ENCODE data around the gene TFDP1. TPM values are rescaled to one million over a fixed set of nuclear protein-coding genes. Genes with fewer than 3 reads are reported as not detected.
A peak's percentile ranks its signal among the peaks of the same experiment; 100 is the strongest.

TFDP1 gene
- total RNA-seq, 1 experiment from 2014 or later, result 31.4 TPM

DNA sequence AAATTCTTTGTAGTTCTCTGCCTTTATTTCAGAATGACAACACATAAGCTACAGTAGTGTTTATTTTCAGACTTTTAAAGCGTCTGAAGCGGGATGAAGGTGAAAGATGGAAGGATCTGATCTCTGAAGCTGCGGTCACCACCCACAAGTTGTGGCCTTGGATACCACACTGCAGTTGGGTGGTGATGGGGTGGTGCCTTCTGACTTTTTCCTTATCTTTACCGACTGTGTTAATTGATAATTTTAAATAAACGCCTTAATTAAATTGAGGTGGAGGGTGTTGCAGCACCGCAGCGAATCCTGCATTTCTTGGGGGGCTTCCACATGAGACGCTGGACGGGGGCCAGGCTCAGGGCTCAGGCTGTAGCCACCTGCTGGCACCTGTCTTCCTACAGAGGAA is 1.3 kb downstream of the TFDP1 start:
- Mint-ChIP-seq H3K27me3 (ENCODE audit: unreplicated experiment) (no peaks in the 10 kb centered on the region), H3K4me3 (ENCODE audit: low read depth, unreplicated experiment) (peak overlapping the region; percentile 37), H3K9me3 (ENCODE audit: low read depth, unreplicated experiment) (peaks cover 7% of the 10 kb centered on the region), H3K36me3 (ENCODE audit: insufficient read depth, unreplicated experiment) (peaks cover 13% of the 10 kb centered on the region), H3K27ac (ENCODE audit: unreplicated experiment) (no peak overlapping the region), H3K4me1 (ENCODE audit: low read depth, unreplicated experiment) (no peaks in the 10 kb centered on the region)
- CTCF ChIA-PET, result no interaction called here
- DNase-seq, result no peak
- intact Hi-C loops (cut with micrococcal nuclease; ENCODE audit: unreplicated experiment), result no loop called here
- TF ChIP-seq, protein P1, sequence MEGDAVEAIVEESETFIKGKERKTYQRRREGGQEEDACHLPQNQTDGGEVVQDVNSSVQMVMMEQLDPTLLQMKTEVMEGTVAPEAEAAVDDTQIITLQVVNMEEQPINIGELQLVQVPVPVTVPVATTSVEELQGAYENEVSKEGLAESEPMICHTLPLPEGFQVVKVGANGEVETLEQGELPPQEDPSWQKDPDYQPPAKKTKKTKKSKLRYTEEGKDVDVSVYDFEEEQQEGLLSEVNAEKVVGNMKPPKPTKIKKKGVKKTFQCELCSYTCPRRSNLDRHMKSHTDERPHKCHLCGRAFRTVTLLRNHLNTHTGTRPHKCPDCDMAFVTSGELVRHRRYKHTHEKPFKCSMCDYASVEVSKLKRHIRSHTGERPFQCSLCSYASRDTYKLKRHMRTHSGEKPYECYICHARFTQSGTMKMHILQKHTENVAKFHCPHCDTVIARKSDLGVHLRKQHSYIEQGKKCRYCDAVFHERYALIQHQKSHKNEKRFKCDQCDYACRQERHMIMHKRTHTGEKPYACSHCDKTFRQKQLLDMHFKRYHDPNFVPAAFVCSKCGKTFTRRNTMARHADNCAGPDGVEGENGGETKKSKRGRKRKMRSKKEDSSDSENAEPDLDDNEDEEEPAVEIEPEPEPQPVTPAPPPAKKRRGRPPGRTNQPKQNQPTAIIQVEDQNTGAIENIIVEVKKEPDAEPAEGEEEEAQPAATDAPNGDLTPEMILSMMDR (IDR thresholded peaks at IDR 0.05; ENCODE audit: unreplicated experiment), result no peak
- TSS peak; percentile 91 for BruUV-seq (replicated peaks)

DNA sequence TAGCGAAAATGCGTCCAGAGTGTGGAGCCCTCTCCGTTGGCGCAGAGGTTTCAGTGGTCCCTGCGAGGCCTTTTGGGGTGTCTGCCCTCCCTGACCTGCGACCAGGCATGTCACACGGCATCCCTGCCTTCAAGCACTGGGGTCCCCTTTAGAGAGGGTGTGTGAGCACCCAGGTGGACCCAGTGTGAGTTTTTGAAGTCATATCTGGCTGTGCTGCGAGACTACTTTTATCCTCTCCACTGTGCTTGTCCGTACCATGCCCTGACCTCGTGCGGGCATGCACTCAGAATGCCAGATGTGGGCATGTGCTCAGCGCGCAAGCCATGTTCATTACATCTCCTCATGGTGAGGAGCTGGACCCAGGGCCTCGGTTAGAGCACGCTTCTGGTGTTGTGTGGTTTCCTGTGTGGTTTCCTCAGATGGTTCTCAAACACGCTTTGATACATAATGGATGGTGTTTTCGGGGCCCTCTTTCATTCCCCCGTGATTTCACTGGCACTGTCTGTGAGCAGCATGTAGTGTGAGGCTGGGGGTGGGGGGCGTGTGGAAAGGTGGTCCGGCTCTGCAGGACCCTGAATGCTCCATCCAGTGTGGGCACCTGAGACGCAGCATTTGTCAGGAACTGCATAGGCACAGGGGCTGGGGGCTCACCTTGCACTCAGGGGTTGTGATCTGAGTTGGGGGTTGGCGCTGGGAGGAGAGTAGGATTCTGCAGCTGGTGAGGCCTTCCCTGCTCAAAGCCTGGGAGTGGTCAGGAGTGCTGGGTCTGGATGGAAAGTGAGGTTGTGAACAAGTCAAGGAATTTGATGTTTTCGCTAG is 2.3 kb downstream of the TFDP1 start:
- BruUV-seq (replicated peaks), result no TSS peak
- Mint-ChIP-seq H3K9me3 (ENCODE audit: low read depth, unreplicated experiment) (peaks cover 7% of the 10 kb centered on the region), H3K27ac (ENCODE audit: unreplicated experiment) (no peak overlapping the region), H3K4me3 (ENCODE audit: low read depth, unreplicated experiment) (no peak overlapping the region), H3K4me1 (ENCODE audit: low read depth, unreplicated experiment) (no peaks in the 10 kb centered on the region), H3K27me3 (ENCODE audit: unreplicated experiment) (no peaks in the 10 kb centered on the region), H3K36me3 (ENCODE audit: insufficient read depth, unreplicated experiment) (peaks cover 13% of the 10 kb centered on the region)
- CTCF ChIA-PET, result no interaction called here
- DNase-seq, result no peak
- TF ChIP-seq, protein P1 (IDR thresholded peaks at IDR 0.05; ENCODE audit: unreplicated experiment), result no peak
- intact Hi-C loops (cut with micrococcal nuclease; ENCODE audit: unreplicated experiment), result no loop called here

DNA sequence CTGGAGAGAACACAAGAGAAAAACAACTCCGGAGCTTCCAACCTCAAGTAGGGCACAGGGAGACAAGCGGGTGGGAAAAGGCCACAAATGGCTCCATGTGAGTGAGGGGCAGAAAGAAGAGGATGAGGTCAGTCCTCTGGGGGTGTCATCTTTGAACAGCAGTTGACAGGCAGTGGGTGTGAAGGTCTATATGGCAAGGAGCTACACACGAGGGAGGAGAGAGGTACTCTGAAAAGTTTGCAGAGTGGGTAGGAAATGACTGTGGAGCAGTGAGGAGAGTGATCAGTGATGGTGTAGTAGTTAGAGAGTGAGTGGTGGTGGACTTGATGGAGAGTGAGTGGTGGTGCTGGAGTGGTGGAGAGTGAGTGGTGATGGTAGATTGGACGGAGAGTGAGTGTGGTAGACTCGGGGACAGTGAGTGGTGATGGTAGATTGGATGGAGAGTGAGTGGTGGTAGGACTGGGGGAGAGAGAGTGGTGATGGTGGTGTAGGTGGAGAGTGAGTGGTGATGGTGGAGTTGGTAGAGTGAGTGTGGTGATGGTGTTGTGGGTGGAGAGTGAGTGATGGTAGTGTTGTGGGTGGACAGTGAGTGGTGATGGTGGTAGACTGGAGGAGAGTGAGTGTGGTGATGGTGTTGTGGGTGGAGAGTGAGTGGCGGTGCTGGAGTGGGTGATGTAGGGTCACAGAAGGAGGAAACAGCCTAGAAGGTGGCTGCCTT is 4.0 kb downstream of the TFDP1 start:
- TF ChIP-seq, protein P1 (IDR thresholded peaks at IDR 0.05; ENCODE audit: unreplicated experiment), result no peak
- Mint-ChIP-seq H3K9me3 (ENCODE audit: low read depth, unreplicated experiment) (peaks cover 7% of the 10 kb centered on the region), H3K27me3 (ENCODE audit: unreplicated experiment) (no peaks in the 10 kb centered on the region), H3K4me1 (ENCODE audit: low read depth, unreplicated experiment) (no peaks in the 10 kb centered on the region), H3K4me3 (ENCODE audit: low read depth, unreplicated experiment) (no peak overlapping the region), H3K36me3 (ENCODE audit: insufficient read depth, unreplicated experiment) (peaks cover 13% of the 10 kb centered on the region), H3K27ac (ENCODE audit: unreplicated experiment) (no peak overlapping the region)
- intact Hi-C loops (cut with micrococcal nuclease; ENCODE audit: unreplicated experiment), result no loop called here
- no peak for DNase-seq
- CTCF ChIA-PET, result no interaction called here
- no TSS peak for BruUV-seq (replicated peaks)

DNA sequence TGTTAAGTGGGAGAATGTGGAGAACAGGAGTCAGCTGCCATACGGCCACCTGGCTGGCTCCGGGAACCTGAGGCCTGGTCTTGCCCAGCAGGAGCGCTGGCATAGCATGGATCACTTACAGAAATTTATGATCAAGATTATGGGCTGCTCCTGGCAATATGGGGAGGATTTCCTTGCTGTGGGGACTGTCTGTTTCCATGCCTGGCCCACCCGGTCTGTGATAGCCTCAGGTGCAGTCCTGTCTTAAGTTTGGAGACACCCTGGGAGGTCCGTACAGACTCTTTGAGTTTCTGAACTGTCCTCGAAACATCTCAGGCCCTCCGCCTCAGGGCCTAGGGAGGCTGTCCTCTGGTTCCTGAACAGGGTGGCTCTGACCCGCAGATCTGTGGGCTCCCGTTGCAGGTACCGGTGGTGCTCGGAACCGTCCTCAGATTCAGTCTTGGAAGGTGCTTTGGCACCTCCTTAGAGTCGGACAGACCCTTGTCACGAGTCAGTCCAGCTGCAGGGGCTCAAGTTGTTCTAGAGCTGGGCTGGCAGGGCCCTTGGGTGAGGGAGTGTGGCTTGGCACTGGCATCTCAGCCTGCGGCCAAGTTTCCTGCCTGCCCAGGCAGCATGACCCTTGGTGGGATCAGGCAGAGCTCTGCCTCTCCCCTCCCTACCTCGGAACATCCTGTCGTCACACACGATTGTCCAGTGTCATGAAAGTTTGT is 4.9 kb downstream of the TFDP1 start:
- Mint-ChIP-seq H3K27ac (ENCODE audit: unreplicated experiment) (no peak overlapping the region), H3K9me3 (ENCODE audit: low read depth, unreplicated experiment) (peaks cover 7% of the 10 kb centered on the region), H3K27me3 (ENCODE audit: unreplicated experiment) (no peaks in the 10 kb centered on the region), H3K4me1 (ENCODE audit: low read depth, unreplicated experiment) (no peaks in the 10 kb centered on the region), H3K4me3 (ENCODE audit: low read depth, unreplicated experiment) (no peak overlapping the region), H3K36me3 (ENCODE audit: insufficient read depth, unreplicated experiment) (peaks cover 10% of the 10 kb centered on the region)
- CTCF ChIA-PET, result no interaction called here
- BruUV-seq (replicated peaks), result no TSS peak
- no peak for DNase-seq
- TF ChIP-seq, protein P1 (IDR thresholded peaks at IDR 0.05; ENCODE audit: unreplicated experiment), result no peak
- intact Hi-C loops (cut with micrococcal nuclease; ENCODE audit: unreplicated experiment), result no loop called here

All from Calu3 (cell line).